ENCODE measurements around the gene INF2.

GRCh38 chr14:104729835-104730181 is 40.4 kb downstream of the INF2 start:
- TF ChIP-seq, protein P1, sequence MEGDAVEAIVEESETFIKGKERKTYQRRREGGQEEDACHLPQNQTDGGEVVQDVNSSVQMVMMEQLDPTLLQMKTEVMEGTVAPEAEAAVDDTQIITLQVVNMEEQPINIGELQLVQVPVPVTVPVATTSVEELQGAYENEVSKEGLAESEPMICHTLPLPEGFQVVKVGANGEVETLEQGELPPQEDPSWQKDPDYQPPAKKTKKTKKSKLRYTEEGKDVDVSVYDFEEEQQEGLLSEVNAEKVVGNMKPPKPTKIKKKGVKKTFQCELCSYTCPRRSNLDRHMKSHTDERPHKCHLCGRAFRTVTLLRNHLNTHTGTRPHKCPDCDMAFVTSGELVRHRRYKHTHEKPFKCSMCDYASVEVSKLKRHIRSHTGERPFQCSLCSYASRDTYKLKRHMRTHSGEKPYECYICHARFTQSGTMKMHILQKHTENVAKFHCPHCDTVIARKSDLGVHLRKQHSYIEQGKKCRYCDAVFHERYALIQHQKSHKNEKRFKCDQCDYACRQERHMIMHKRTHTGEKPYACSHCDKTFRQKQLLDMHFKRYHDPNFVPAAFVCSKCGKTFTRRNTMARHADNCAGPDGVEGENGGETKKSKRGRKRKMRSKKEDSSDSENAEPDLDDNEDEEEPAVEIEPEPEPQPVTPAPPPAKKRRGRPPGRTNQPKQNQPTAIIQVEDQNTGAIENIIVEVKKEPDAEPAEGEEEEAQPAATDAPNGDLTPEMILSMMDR (IDR thresholded peaks at IDR 0.05): no peak
- TF ChIP-seq EP300 (IDR thresholded peaks at IDR 0.05) (no peak), POLR2A (IDR thresholded peaks at IDR 0.05) (no peak), POLR2AphosphoS5 (IDR thresholded peaks at IDR 0.05) (no peak)

Measured in gastroesophageal sphincter (tissue), 3 donors.